A549 (cell line): Measurements from ENCODE around the gene DTNA. TPM values are rescaled to one million over a fixed set of nuclear protein-coding genes. Genes with fewer than 3 reads are reported as not detected.

Experiments used
- ATAC-seq, 2 experiments: fragments of 200-7000 bp in 1 of 2; fragments of >200 bp in 1 of 2; cut with Nextera tagmentation in 1 of 2; cut with Tn5 transposase in 1 of 2; 3 replicates each; pipeline versions ENCODE4 v1.8.0 to v1.9.1; 2018 to 2020; ENCODE audit warnings: mild to moderate bottlenecking in 1 of 2, moderate library complexity in 1 of 2
- CTCF ChIA-PET: fragments of 300-600 bp; sonication (Branson Sonifier 250); formaldehyde crosslinking; extraction: SDS; loops from one replicate; lab custom pipeline; 2021; ENCODE audit warnings: antibody characterized with exemption, inconsistent platforms; lab: Yijun Ruan, JAX
- POLR2A ChIA-PET: fragments of 350-600 bp; formaldehyde crosslinking; extraction: SDS; loops from one replicate; lab custom pipeline; 2021; ENCODE audit warnings: antibody characterized with exemption, inconsistent platforms; lab: Yijun Ruan, JAX
- DNase-seq, 2 experiments: peaks; one replicate each; pipeline versions ENCODE4 v3.0.0 to v3.0.0-alpha.2; 2011 to 2016; ENCODE audit warnings: low read depth in 1 of 2, low spot score in 1 of 2
- FAIRE-seq: peaks from 2 replicates; lab custom pipeline; 2011; peaks lifted over from hg19 to GRCh38; lab: Jason Lieb, UNC
- H3K27ac ChIP-seq, 2 experiments: fragments of >200 bp; sonication (Bioruptor Twin); formaldehyde crosslinking; 3 replicates each; pipeline ENCODE4 v1.5.1; 2016 to 2017
- H3K4me1 ChIP-seq: fragments of >200 bp; sonication (Bioruptor Twin); formaldehyde crosslinking; 3 replicates; pipeline ENCODE4 v1.6.1; 2016
- H3K4me2 ChIP-seq: fragments of >200 bp; sonication (Bioruptor Twin); formaldehyde crosslinking; 3 replicates; pipeline ENCODE4 v1.6.1; 2016
- H3K4me3 ChIP-seq: fragments of >200 bp; sonication (Bioruptor Twin); formaldehyde crosslinking; 3 replicates; pipeline ENCODE4 v1.5.1; 2016
- H3K9me3 ChIP-seq: fragments of >200 bp; sonication (Bioruptor Twin); formaldehyde crosslinking; 3 replicates; pipeline ENCODE4 v1.6.1; 2016
- BCL3 ChIP-seq: fragments of >200 bp; sonication (Bioruptor Twin); formaldehyde crosslinking; IDR thresholded peaks from 3 replicates; pipeline ENCODE4 v1.6.1; 2016
- BHLHE40 ChIP-seq: IDR thresholded peaks from 2 replicates; pipeline ENCODE4 v1.6.1; 2012; ENCODE audit warnings: low read depth, low read length, inconsistent platforms
- CBX8 ChIP-seq: fragments of 200-600 bp; sonication (generic); IDR thresholded peaks from 2 replicates; pipeline ENCODE4 v1.6.1; 2016
- CHD2 ChIP-seq: fragments of 150-350 bp; IDR thresholded peaks from 2 replicates; pipeline ENCODE4 v1.6.1; 2014; ENCODE audit warnings: low read length; ENCODE audit not compliant: partially characterized antibody
- E2F6 ChIP-seq: IDR thresholded peaks from 2 replicates; pipeline ENCODE4 v1.6.1; 2012; ENCODE audit warnings: low read depth, borderline replicate concordance
- EHMT2 ChIP-seq: fragments of 200-600 bp; sonication (generic); IDR thresholded peaks from 2 replicates; pipeline ENCODE4 v1.6.1; 2016; ENCODE audit warnings: antibody characterized with exemption, low read depth, mild to moderate bottlenecking, moderate library complexity
- FOSB ChIP-seq: fragments of 250-450 bp; sonication (Bioruptor Pico); IDR thresholded peaks from 2 replicates; pipeline ENCODE4 v1.5.0; 2020; ENCODE audit warnings: mild to moderate bottlenecking, moderate library complexity
- HOXB13 ChIP-seq: fragments of 250-450 bp; sonication (Bioruptor Pico); IDR thresholded peaks from 2 replicates; pipeline ENCODE4 v1.5.0; 2020; ENCODE audit warnings: low read depth, mild to moderate bottlenecking, moderate library complexity
- HOXB5 ChIP-seq: fragments of 250-450 bp; sonication (Bioruptor Pico); IDR thresholded peaks from 2 replicates; pipeline ENCODE4 v1.5.0; 2020; ENCODE audit warnings: mild to moderate bottlenecking, moderate library complexity
- JUN ChIP-seq, 2 experiments: fragments of >200 bp; sonication (Bioruptor Twin); formaldehyde crosslinking; IDR thresholded peaks; 2 replicates in 1 of 2; 3 replicates in 1 of 2; pipeline ENCODE4 v1.6.1; 2016 to 2017
- JUNB ChIP-seq: fragments of >200 bp; sonication (Bioruptor Twin); formaldehyde crosslinking; IDR thresholded peaks from 2 replicates; pipeline ENCODE4 v1.6.1; 2016
- KDM1A ChIP-seq: fragments of 200-600 bp; sonication (generic); IDR thresholded peaks from 2 replicates; pipeline ENCODE4 v1.6.1; 2016; ENCODE audit warnings: low read depth, mild to moderate bottlenecking
- MAFK ChIP-seq: fragments of 450-650 bp; IDR thresholded peaks from 2 replicates; pipeline ENCODE4 v1.6.1; 2014; ENCODE audit not compliant: partially characterized antibody
- MAZ ChIP-seq: fragments of 150-350 bp; IDR thresholded peaks from 2 replicates; pipeline ENCODE4 v1.6.1; 2014; ENCODE audit warnings: antibody characterized with exemption, low read depth, low read length, borderline replicate concordance
- MYC ChIP-seq: IDR thresholded peaks from 2 replicates; pipeline ENCODE4 v1.6.1; 2012; ENCODE audit warnings: mild to moderate bottlenecking, inconsistent platforms, low read length, improper control_type of control experiment, borderline replicate concordance
- NFE2L2 ChIP-seq: fragments of 150-350 bp; conservative IDR thresholded peaks from 2 replicates; pipeline ENCODE4 v1.6.1; 2014; ENCODE audit warnings: low read length
- PHF8 ChIP-seq: fragments of 200-600 bp; sonication (generic); IDR thresholded peaks from 2 replicates; pipeline ENCODE4 v1.6.1; 2016; ENCODE audit warnings: low read depth, mild to moderate bottlenecking, antibody characterized with exemption, moderate library complexity, borderline replicate concordance
- POLR2A ChIP-seq: IDR thresholded peaks from 2 replicates; pipeline ENCODE4 v1.6.1; 2012; ENCODE audit warnings: mild to moderate bottlenecking, low read length
- RAD21 ChIP-seq, 2 experiments: fragments of >200 bp in 1 of 2; sonication (Bioruptor Twin) in 1 of 2; formaldehyde crosslinking in 1 of 2; IDR thresholded peaks in 1 of 2; conservative IDR thresholded peaks in 1 of 2; 2 replicates in 1 of 2; 3 replicates in 1 of 2; pipeline ENCODE4 v1.6.1; 2012 to 2018; ENCODE audit warnings: inconsistent platforms in 1 of 2
- RARB ChIP-seq: fragments of 250-450 bp; sonication (Bioruptor Pico); IDR thresholded peaks from 2 replicates; pipeline ENCODE4 v1.8.0; 2021; ENCODE audit warnings: mild to moderate bottlenecking, moderate library complexity
- REST ChIP-seq: fragments of 200-600 bp; sonication (generic); IDR thresholded peaks from 2 replicates; pipeline ENCODE4 v1.6.1; 2016; ENCODE audit warnings: antibody characterized with exemption, mild to moderate bottlenecking, moderate library complexity
- SMC3 ChIP-seq: fragments of >200 bp; sonication (Bioruptor Twin); formaldehyde crosslinking; IDR thresholded peaks from 3 replicates; pipeline ENCODE4 v1.6.1; 2018; ENCODE audit warnings: inconsistent platforms
- SREBF2 ChIP-seq: fragments of 450-650 bp; IDR thresholded peaks from 2 replicates; pipeline ENCODE4 v1.6.1; 2014; ENCODE audit warnings: mild to moderate bottlenecking, moderate library complexity
- TFCP2L1 ChIP-seq: fragments of 250-450 bp; sonication (Bioruptor Pico); IDR thresholded peaks from 2 replicates; pipeline ENCODE4 v1.5.0; 2021; ENCODE audit warnings: mild to moderate bottlenecking
- ZFP36 ChIP-seq: fragments of 450-650 bp; IDR thresholded peaks from 2 replicates; pipeline ENCODE4 v1.6.1; 2014; ENCODE audit warnings: borderline replicate concordance; ENCODE audit not compliant: partially characterized antibody
- ZSCAN20 ChIP-seq: fragments of 250-450 bp; sonication (Bioruptor Pico); IDR thresholded peaks from 2 replicates; pipeline ENCODE4 v1.8.0; 2022; ENCODE audit warnings: mild to moderate bottlenecking, moderate library complexity
- WGBS: methylation state at CpG from one replicate; pipeline ENCODE4 v1.1.6; 2017; ENCODE audit errors: missing lambda C conversion rate; 5-methylcytosine and 5-hydroxymethylcytosine counted together
- polyA plus RNA-seq, 4 experiments: library from polyadenylated mRNA; depleted of rRNA in 3 of 4; stranded (reverse); fragments of >200 nt; fragmentation: RNase III in 1 of 4; extraction: RNeasy Plus Mini Kit Qiagen cat#74134 plus additional on column Dnase treatment in 1 of 4; gene quantifications; 2 replicates in 3 of 4; 3 replicates in 1 of 4; pipeline ENCODE4 v1.2.3, GENCODE V29; 2011 to 2017
- TF ChIP-seq, protein P1 (sequence below): IDR thresholded peaks from 2 replicates; pipeline ENCODE4 v1.6.1; 2012
- TF ChIP-seq, protein P2 (sequence below): IDR thresholded peaks from 2 replicates; pipeline ENCODE4 v1.6.1; 2012

Gene DTNA
- polyA plus RNA-seq, 2 of the 4 experiments (the other 2 are of a cell fraction) = 0.12 TPM; not detected in 1

DNA sequence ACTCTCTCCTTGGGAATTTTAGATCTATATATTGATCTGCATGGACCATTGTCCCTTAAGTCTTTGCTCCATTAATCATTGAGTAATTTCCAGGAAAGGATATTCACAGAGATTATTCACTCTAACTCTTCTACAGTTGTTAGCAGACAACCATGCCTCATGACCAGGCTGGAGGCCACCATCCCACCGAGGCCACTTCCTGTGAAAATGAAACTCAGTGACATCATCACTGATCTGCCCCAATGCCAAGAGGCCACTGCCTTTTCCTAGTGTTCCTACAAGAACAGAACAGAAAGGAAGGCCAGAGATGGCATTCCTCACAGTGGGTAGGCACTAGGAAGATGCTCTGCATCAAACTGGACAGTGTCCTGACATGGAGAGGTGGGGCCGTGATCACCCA, 161.3 kb downstream of the DTNA start:
- no peak for DNase-seq
- H3K4me1 ChIP-seq = no peaks in the 10 kb centered on the region
- H3K4me2 ChIP-seq = no peak overlapping the region
- no peaks in the 10 kb centered on the region for H3K9me3 ChIP-seq
- no peak for FAIRE-seq
- no peak for ATAC-seq
- POLR2A ChIA-PET = no interaction called here
- CTCF ChIA-PET = no interaction called here
- no peak overlapping the region for H3K27ac ChIP-seq
- no peak overlapping the region for H3K4me3 ChIP-seq
- 58% methylated on average over 2 of the region's 2 CpGs for WGBS
- TF ChIP-seq RARB (CRISPR knock-in tag) (no peak), SMC3 (no peak), SREBF2 (no peak), NFE2L2 (no peak), JUN (IDR thresholded peaks at IDR 0.05) (no peak)

DNA sequence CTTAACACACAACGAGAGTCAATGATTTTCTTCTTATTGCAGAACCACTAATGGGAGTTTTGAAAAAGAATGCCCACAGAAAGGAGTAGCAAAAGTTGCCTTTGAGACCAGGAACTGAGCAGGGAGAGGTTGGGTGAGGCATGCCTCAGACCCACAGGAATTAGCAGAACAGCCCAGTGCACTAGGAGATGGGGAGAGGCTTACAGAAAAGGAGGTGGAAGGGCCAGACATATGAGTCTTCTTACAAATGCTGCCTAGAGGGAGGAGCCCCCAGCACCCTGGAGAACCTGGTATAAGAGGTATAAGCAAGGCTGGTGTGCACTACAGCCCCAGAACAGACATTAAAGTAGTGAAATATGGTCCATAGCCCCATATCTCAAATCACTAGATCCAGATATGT, 162.0 kb downstream of the DTNA start:
- CTCF ChIA-PET = no interaction called here
- Histone ChIP-seq H3K4me1 (no peaks in the 10 kb centered on the region), H3K4me2 (no peak overlapping the region), H3K4me3 (no peak overlapping the region)
- DNase-seq = no peak
- 29% methylated on average over 1 of the region's 1 CpG for WGBS
- TF ChIP-seq CBX8 (no peak), MAFK (no peak), ZFP36 (no peak), TFCP2L1 (CRISPR knock-in tag) (no peak), BCL3 (no peak), NFE2L2 (no peak), KDM1A (no peak), MAZ (no peak), CHD2 (no peak), RAD21 (conservative IDR thresholded peaks at IDR 0.05 in 1 of 2, IDR thresholded peaks at IDR 0.05 in 1 of 2) (no peak), JUN (IDR thresholded peaks at IDR 0.05) (no peak), BHLHE40 (no peak), POLR2A (no peak)
- TF ChIP-seq, all 56 proteins: peak for 0
- POLR2A ChIA-PET = no interaction called here
- Histone ChIP-seq H3K27ac (no peak overlapping the region), H3K9me3 (no peaks in the 10 kb centered on the region)
- ATAC-seq (no peak), FAIRE-seq (no peak)

DNA sequence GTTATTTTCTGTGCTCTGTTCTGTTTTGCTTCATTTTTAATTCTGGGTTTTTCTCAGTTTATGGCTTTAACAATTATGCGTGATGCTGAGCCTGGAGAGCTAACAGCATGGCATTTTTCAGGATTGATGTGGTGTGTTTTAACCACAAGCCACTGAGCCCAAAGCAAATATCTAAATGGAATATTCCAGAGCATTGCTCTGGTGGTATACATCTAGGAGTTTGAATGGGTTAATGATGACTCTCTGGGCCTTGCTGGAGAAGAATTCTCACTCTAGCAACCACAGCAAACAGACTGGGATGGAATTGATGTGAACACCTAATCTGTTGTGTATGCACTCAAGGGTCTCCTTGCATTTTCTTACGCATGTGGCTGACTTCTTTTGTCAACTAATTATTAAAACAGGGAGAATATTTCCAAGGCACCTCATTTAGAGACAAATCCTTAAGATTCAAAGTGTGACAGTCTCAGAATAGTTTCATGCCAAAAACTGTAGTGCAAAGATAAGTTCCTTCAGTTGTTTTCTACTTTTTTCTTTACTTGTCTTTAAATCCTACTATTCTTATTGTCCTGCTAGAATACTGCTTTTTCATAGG, 164.0 kb downstream of the DTNA start:
- POLR2A ChIA-PET = no interaction called here
- no peak for ATAC-seq
- FAIRE-seq = no peak
- no peaks in the 10 kb centered on the region for H3K9me3 ChIP-seq
- WGBS = 85% methylated on average over 2 of the region's 2 CpGs
- no peak for DNase-seq
- no peak overlapping the region for H3K4me2 ChIP-seq
- CTCF ChIA-PET = no interaction called here
- H3K4me3 ChIP-seq = no peak overlapping the region
- no peaks in the 10 kb centered on the region for H3K4me1 ChIP-seq
- H3K27ac ChIP-seq = no peak overlapping the region
- TF ChIP-seq FOSB (CRISPR knock-in tag) (no peak), BCL3 (no peak), KDM1A (no peak), HOXB13 (CRISPR knock-in tag) (no peak), REST (no peak), E2F6 (no peak), ZSCAN20 (CRISPR knock-in tag) (no peak), JUNB (no peak), POLR2A (no peak), EHMT2 (no peak), MAZ (no peak), MYC (no peak), HOXB5 (CRISPR knock-in tag) (no peak), PHF8 (no peak)
- TF ChIP-seq, protein P1, sequence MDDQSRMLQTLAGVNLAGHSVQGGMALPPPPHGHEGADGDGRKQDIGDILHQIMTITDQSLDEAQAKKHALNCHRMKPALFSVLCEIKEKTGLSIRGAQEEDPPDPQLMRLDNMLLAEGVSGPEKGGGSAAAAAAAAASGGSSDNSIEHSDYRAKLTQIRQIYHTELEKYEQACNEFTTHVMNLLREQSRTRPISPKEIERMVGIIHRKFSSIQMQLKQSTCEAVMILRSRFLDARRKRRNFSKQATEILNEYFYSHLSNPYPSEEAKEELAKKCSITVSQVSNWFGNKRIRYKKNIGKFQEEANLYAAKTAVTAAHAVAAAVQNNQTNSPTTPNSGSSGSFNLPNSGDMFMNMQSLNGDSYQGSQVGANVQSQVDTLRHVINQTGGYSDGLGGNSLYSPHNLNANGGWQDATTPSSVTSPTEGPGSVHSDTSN = no peak
- TF ChIP-seq, protein P2, sequence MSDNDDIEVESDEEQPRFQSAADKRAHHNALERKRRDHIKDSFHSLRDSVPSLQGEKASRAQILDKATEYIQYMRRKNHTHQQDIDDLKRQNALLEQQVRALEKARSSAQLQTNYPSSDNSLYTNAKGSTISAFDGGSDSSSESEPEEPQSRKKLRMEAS = no peak
